ENCODE measurements around the gene IFT80. TPM values are rescaled to one million over a fixed set of nuclear protein-coding genes. Genes with fewer than 3 reads are reported as not detected.
A peak's percentile ranks its signal among the peaks of the same experiment; 100 is the strongest.

IFT80 gene
- total RNA-seq, 1 donor from 2014 or later, result 35.2 TPM

DNA sequence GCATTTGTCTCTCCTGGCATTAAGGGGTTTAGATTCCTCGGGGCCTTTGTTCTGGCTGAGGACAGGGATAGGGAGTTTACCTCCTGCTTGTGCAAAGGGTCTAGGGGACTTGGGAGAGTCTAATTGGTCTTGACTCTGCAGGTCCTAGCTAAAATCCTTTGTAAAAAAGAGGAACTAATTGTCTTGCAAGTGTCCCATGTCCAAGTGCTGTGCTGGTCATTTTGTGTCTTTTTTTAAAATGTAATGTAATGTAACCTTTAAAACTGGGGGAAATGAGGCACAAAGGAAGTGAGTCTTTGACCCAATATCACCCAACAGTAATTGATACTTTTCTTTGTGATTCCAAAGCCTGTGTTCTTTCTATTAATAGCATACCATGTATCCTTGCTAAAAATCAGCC, 188.7 kb downstream of the IFT80 start:
- H3K27me3 Mint-ChIP-seq (ENCODE audit: low read depth), result peaks cover 34% of the 10 kb centered on the region
- TF ChIP-seq, protein P1, sequence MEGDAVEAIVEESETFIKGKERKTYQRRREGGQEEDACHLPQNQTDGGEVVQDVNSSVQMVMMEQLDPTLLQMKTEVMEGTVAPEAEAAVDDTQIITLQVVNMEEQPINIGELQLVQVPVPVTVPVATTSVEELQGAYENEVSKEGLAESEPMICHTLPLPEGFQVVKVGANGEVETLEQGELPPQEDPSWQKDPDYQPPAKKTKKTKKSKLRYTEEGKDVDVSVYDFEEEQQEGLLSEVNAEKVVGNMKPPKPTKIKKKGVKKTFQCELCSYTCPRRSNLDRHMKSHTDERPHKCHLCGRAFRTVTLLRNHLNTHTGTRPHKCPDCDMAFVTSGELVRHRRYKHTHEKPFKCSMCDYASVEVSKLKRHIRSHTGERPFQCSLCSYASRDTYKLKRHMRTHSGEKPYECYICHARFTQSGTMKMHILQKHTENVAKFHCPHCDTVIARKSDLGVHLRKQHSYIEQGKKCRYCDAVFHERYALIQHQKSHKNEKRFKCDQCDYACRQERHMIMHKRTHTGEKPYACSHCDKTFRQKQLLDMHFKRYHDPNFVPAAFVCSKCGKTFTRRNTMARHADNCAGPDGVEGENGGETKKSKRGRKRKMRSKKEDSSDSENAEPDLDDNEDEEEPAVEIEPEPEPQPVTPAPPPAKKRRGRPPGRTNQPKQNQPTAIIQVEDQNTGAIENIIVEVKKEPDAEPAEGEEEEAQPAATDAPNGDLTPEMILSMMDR (IDR thresholded peaks at IDR 0.05; ENCODE audit: unreplicated experiment), result no peak
- no peak overlapping the region for H3K27ac Mint-ChIP-seq
- no peaks in the 10 kb centered on the region for H3K36me3 Mint-ChIP-seq
- H3K4me3 Mint-ChIP-seq, result no peak overlapping the region
- no peaks in the 10 kb centered on the region for H3K4me1 Mint-ChIP-seq
- no peaks in the 10 kb centered on the region for H3K9me3 Mint-ChIP-seq
- no peak for DNase-seq (ENCODE audit: low spot score in 2 of 2, unreplicated experiment in 2 of 2)

Small RNA genes lying within 50 kb of the gene (microRNA-seq; reads per million reads assigned to microRNA genes)
- 1,445 reads per million, percentile 83 among the genes with 10 or more reads in this experiment for gene MIR15B
- 537 reads per million, percentile 75 among the genes with 10 or more reads in this experiment for gene MIR16-2

Other genes with a start within 250 kb of the IFT80 start
- not detected in 3 replicates for gene C3orf80, start 173.8 kb downstream of the IFT80 start, total RNA-seq
- 50.7 to 57.4 TPM (median 53.2 TPM) in 3 replicates for gene SMC4, start 425 bp upstream of the IFT80 start, total RNA-seq
- 20.1 to 23.0 TPM (median 21.1 TPM) in 3 replicates for gene TRIM59, start 50.6 kb upstream of the IFT80 start, total RNA-seq
- gene KPNA4, start 166.3 kb upstream of the IFT80 start, total RNA-seq, result 61.1 to 66.2 TPM (median 62.3 TPM) in 3 replicates